ENCODE results near the gene PEX14. TPM values are rescaled to one million over a fixed set of nuclear protein-coding genes. Genes with fewer than 3 reads are reported as not detected.
A peak's percentile ranks its signal among the peaks of the same experiment; 100 is the strongest.

Gene PEX14
- total RNA-seq, 4 donors from 2014 or later = 10.1 to 22.7 (median 15.1) TPM

- H3K4me3 ChIP-seq = no peak overlapping the region
- ATAC-seq = no peak
- no peak overlapping the region for H3K27ac ChIP-seq
- WGBS, 2 donors (ENCODE audit: low coverage in 1 of 2) = 58 to 92% methylated on average over 2 to 10 of the region's 12 CpGs
- no peaks in the 10 kb centered on the region for H3K9me3 ChIP-seq
- TF ChIP-seq EP300 (IDR thresholded peaks at IDR 0.05) (no peak), POLR2AphosphoS5 (IDR thresholded peaks at IDR 0.05) (no peak), CTCF (IDR thresholded peaks at IDR 0.05) (no peak), POLR2A (IDR thresholded peaks at IDR 0.05) (no peak)
- H3K4me1 ChIP-seq = no peaks in the 10 kb centered on the region
- no peaks in the 10 kb centered on the region for H3K27me3 ChIP-seq
- H3K36me3 ChIP-seq = peaks cover 0 to 57% of the 10 kb centered on the region in 2 donors
These were observed 146.0 kb downstream of the PEX14 start for GRCh38 chr1:10620776-10621175.

- Histone ChIP-seq H3K4me1 (no peaks in the 10 kb centered on the region), H3K4me3 (no peak overlapping the region), H3K27ac (peak overlapping the region in 3 of 4 donors; percentile 51 to 72 (median 56)), H3K27me3 (no peaks in the 10 kb centered on the region), H3K36me3 (peaks cover 0 to 60% of the 10 kb centered on the region in 2 donors), H3K9me3 (no peaks in the 10 kb centered on the region)
- ATAC-seq = no peak
- WGBS, 2 donors (ENCODE audit: low coverage in 1 of 2) = 61% methylated on average over 3 of the region's 9 CpGs; no CpG with 5 or more reads in 1 of the 2 donors
- TF ChIP-seq POLR2AphosphoS5 (IDR thresholded peaks at IDR 0.05) (no peak), POLR2A (IDR thresholded peaks at IDR 0.05) (no peak), CTCF (IDR thresholded peaks at IDR 0.05) (no peak), EP300 (IDR thresholded peaks at IDR 0.05) (no peak)
These were observed 147.2 kb downstream of the PEX14 start for GRCh38 chr1:10621906-10622305.

GRCh38 chr1:10622910-10623685, 148.3 kb downstream of the PEX14 start:
- TF ChIP-seq EP300 (IDR thresholded peaks at IDR 0.05) = no peak
- no peak for TF ChIP-seq POLR2AphosphoS5 (IDR thresholded peaks at IDR 0.05)
- TF ChIP-seq CTCF (IDR thresholded peaks at IDR 0.05) = no peak
- TF ChIP-seq POLR2A (IDR thresholded peaks at IDR 0.05) = no peak
- WGBS, 2 donors (ENCODE audit: low coverage in 1 of 2) = 76 to 82% methylated on average over 10 to 15 of the region's 24 CpGs

GRCh38 chr1:10623686-10624145, 149.0 kb downstream of the PEX14 start:
- no peak for ATAC-seq
- WGBS, 2 donors (ENCODE audit: low coverage in 1 of 2) = 85% methylated on average over 9 of the region's 12 CpGs; no CpG with 5 or more reads in 1 of the 2 donors
- no peaks in the 10 kb centered on the region for H3K9me3 ChIP-seq
- H3K27me3 ChIP-seq = no peaks in the 10 kb centered on the region
- H3K36me3 ChIP-seq = peaks cover 0 to 58% of the 10 kb centered on the region in 2 donors
- TF ChIP-seq EP300 (IDR thresholded peaks at IDR 0.05) (no peak), POLR2A (IDR thresholded peaks at IDR 0.05) (no peak), CTCF (IDR thresholded peaks at IDR 0.05) (no peak), POLR2AphosphoS5 (IDR thresholded peaks at IDR 0.05) (no peak)
- peak overlapping the region in 2 of 4 donors; percentile 51 to 58 for H3K27ac ChIP-seq
- H3K4me3 ChIP-seq = no peak overlapping the region
- H3K4me1 ChIP-seq = peaks cover 0 to 9% (median 0%) of the 10 kb centered on the region in 3 donors

More at GRCh38 chr1:10622910-10623685, 148.3 kb downstream of the PEX14 start:
- peaks cover 0 to 64% of the 10 kb centered on the region in 2 donors for H3K36me3 ChIP-seq
- no peaks in the 10 kb centered on the region for H3K27me3 ChIP-seq
- H3K4me1 ChIP-seq = peaks cover 0 to 2% (median 0%) of the 10 kb centered on the region in 3 donors
- H3K27ac ChIP-seq = peak overlapping the region in 3 of 4 donors; percentile 51 to 58 (median 53)
- no peak overlapping the region for H3K4me3 ChIP-seq
- H3K9me3 ChIP-seq = no peaks in the 10 kb centered on the region
- ATAC-seq = no peak

Data from gastroesophageal sphincter (tissue), 4 donors.